DND-41 (cell line): ENCODE results near the gene TGIF1.

ENCODE experiments used
- ATAC-seq: fragments of 200-7000 bp; cut with Tn5 transposase; 3 replicates; pipeline ENCODE4 v1.9.1; 2021; ENCODE audit warnings: low read depth; ENCODE audit not compliant: insufficient read depth
- DNase-seq: peaks from one replicate; pipeline ENCODE4 v3.0.0-alpha.2; 2020
- H2AFZ ChIP-seq: 2 replicates; pipeline ENCODE4 v1.6.0; 2012; ENCODE audit warnings: low read depth, low read length
- H3K27ac ChIP-seq: 2 replicates; pipeline ENCODE4 v1.5.1; 2012; ENCODE audit warnings: low read length, inconsistent platforms
- H3K27me3 ChIP-seq: fragments of 200-600 bp; sonication (generic); 2 replicates; pipeline ENCODE4 v1.6.0; 2012; ENCODE audit warnings: low read length, mild to moderate bottlenecking, inconsistent platforms; ENCODE audit not compliant: insufficient read depth, poor library complexity
- H3K36me3 ChIP-seq: 2 replicates; pipeline ENCODE4 v1.5.1; 2012; ENCODE audit warnings: low read length, inconsistent platforms; ENCODE audit not compliant: insufficient read depth
- H3K4me1 ChIP-seq: 2 replicates; pipeline ENCODE4 v1.5.1; 2012; ENCODE audit warnings: mild to moderate bottlenecking, low read length; ENCODE audit not compliant: insufficient read depth
- H3K4me2 ChIP-seq: 2 replicates; pipeline ENCODE4 v1.6.0; 2012; ENCODE audit warnings: mild to moderate bottlenecking, moderate library complexity, low read length, inconsistent platforms; ENCODE audit not compliant: insufficient read depth
- H3K4me3 ChIP-seq, 2 experiments: fragments of 200-600 bp in 1 of 2; shearing (Covaris generic) in 1 of 2; 2 replicates each; pipeline ENCODE4 v1.5.1; 2012 to 2016; ENCODE audit warnings: inconsistent platforms in 2 of 2, low read length in 2 of 2, mild to moderate bottlenecking in 2 of 2, low read depth in 1 of 2, moderate library complexity in 1 of 2
- H3K79me2 ChIP-seq: 2 replicates; pipeline ENCODE4 v1.6.0; 2012; ENCODE audit warnings: low read length, inconsistent platforms; ENCODE audit not compliant: insufficient read depth
- H3K9ac ChIP-seq: 2 replicates; pipeline ENCODE4 v1.6.0; 2012; ENCODE audit warnings: low read depth, mild to moderate bottlenecking, inconsistent platforms, low read length, moderate library complexity
- H3K9me3 ChIP-seq: 2 replicates; pipeline ENCODE4 v1.5.1; 2012; ENCODE audit warnings: low read length, moderate library complexity, mild to moderate bottlenecking, inconsistent platforms; ENCODE audit not compliant: insufficient read depth, severe bottlenecking
- H4K20me1 ChIP-seq: 2 replicates; pipeline ENCODE4 v1.6.0; 2012; ENCODE audit warnings: low read length; ENCODE audit not compliant: insufficient read depth
- CTCF ChIP-seq: IDR thresholded peaks from 2 replicates; pipeline ENCODE4 v1.5.1; 2012; ENCODE audit warnings: borderline replicate concordance, low read length, moderate library complexity, mild to moderate bottlenecking; ENCODE audit not compliant: poor library complexity, severe bottlenecking; ENCODE audit errors: extremely low read depth
- EZH2 ChIP-seq: IDR thresholded peaks from 3 replicates; pipeline ENCODE4 v1.6.1; 2012; ENCODE audit warnings: borderline replicate concordance, low read depth, mild to moderate bottlenecking, moderate library complexity, low read length, inconsistent platforms; ENCODE audit not compliant: severe bottlenecking

Gene TGIF1

GRCh38 chr18:3427944-3428343 is 22.0 kb upstream of the TGIF1 start:
- Histone ChIP-seq H4K20me1 (no peaks in the 10 kb centered on the region), H3K27me3 (no peaks in the 10 kb centered on the region), H3K4me1 (no peaks in the 10 kb centered on the region), H3K36me3 (no peaks in the 10 kb centered on the region), H3K4me3 (no peak overlapping the region), H3K27ac (no peak overlapping the region), H3K79me2 (no peaks in the 10 kb centered on the region), H2AFZ (no peak overlapping the region), H3K4me2 (no peak overlapping the region), H3K9ac (no peak overlapping the region), H3K9me3 (no peaks in the 10 kb centered on the region)
- TF ChIP-seq CTCF (no peak), EZH2 (no peak)
- DNase-seq = no peak
- ATAC-seq = no peak

- Histone ChIP-seq H4K20me1 (no peaks in the 10 kb centered on the region), H2AFZ (no peak overlapping the region), H3K4me3 (no peak overlapping the region), H3K4me2 (no peak overlapping the region), H3K27me3 (no peaks in the 10 kb centered on the region), H3K27ac (no peak overlapping the region), H3K36me3 (no peaks in the 10 kb centered on the region), H3K79me2 (no peaks in the 10 kb centered on the region), H3K9me3 (no peaks in the 10 kb centered on the region), H3K9ac (no peak overlapping the region), H3K4me1 (no peaks in the 10 kb centered on the region)
- ATAC-seq = no peak
- DNase-seq = no peak
- TF ChIP-seq CTCF (no peak), EZH2 (no peak)
These were observed 20.9 kb upstream of the TGIF1 start for GRCh38 chr18:3429121-3429520.

- Histone ChIP-seq H2AFZ (no peak overlapping the region), H3K9ac (no peak overlapping the region), H3K4me2 (no peak overlapping the region), H3K4me3 (no peak overlapping the region), H3K36me3 (no peaks in the 10 kb centered on the region), H3K27ac (no peak overlapping the region), H4K20me1 (no peaks in the 10 kb centered on the region), H3K27me3 (no peaks in the 10 kb centered on the region), H3K4me1 (no peaks in the 10 kb centered on the region), H3K79me2 (no peaks in the 10 kb centered on the region), H3K9me3 (no peaks in the 10 kb centered on the region)
- no peak for ATAC-seq
- no peak for DNase-seq
- no peak for TF ChIP-seq EZH2
- TF ChIP-seq CTCF = no peak
These were observed 15.3 kb upstream of the TGIF1 start for GRCh38 chr18:3434685-3435084.

GRCh38 chr18:3440341-3440740 is 9.6 kb upstream of the TGIF1 start:
- H3K4me2 ChIP-seq = no peak overlapping the region
- H4K20me1 ChIP-seq = no peaks in the 10 kb centered on the region
- H3K27me3 ChIP-seq = peaks cover 4% of the 10 kb centered on the region
- DNase-seq (no peak), ATAC-seq (no peak)
- no peak overlapping the region for H3K4me3 ChIP-seq
- H3K27ac ChIP-seq = no peak overlapping the region
- TF ChIP-seq EZH2 (no peak), CTCF (no peak)
- no peak overlapping the region for H2AFZ ChIP-seq
- no peaks in the 10 kb centered on the region for H3K4me1 ChIP-seq
- no peaks in the 10 kb centered on the region for H3K79me2 ChIP-seq
- no peaks in the 10 kb centered on the region for H3K9me3 ChIP-seq
- H3K9ac ChIP-seq = no peak overlapping the region
- H3K36me3 ChIP-seq = no peaks in the 10 kb centered on the region
